GM23248 (cell line): Measurements from ENCODE around the gene GNB1. TPM values are rescaled to one million over a fixed set of nuclear protein-coding genes. Genes with fewer than 3 reads are reported as not detected.
A peak's percentile ranks its signal among the peaks of the same experiment; 100 is the strongest.

Experiments
- DNase-seq: peaks from one replicate; pipeline ENCODE4 v3.0.0-alpha.2; 2015
- H2AFZ ChIP-seq: fragments of 200-600 bp; sonication (generic); 2 replicates; pipeline ENCODE4 v1.6.1; 2016; ENCODE audit warnings: antibody characterized with exemption
- H3F3A ChIP-seq: fragments of 200-600 bp; sonication (generic); 2 replicates; pipeline ENCODE4 v1.6.1; 2016; ENCODE audit warnings: mild to moderate bottlenecking, antibody characterized with exemption, mixed run types; ENCODE audit not compliant: insufficient read depth
- H3K27ac ChIP-seq: fragments of 200-600 bp; sonication (generic); 2 replicates; pipeline ENCODE4 v1.5.1; 2016; ENCODE audit warnings: mild to moderate bottlenecking
- H3K27me3 ChIP-seq: fragments of 200-600 bp; sonication (generic); replicated peaks from 2 replicates; pipeline ENCODE4 v1.6.1; 2016; ENCODE audit warnings: mild to moderate bottlenecking; ENCODE audit not compliant: insufficient read depth
- H3K36me3 ChIP-seq: fragments of 200-600 bp; sonication (generic); 2 replicates; pipeline ENCODE4 v1.6.1; 2016; ENCODE audit warnings: low read depth, mild to moderate bottlenecking
- H3K4me1 ChIP-seq: fragments of 200-600 bp; sonication (generic); 2 replicates; pipeline ENCODE4 v1.6.1; 2016; ENCODE audit warnings: mild to moderate bottlenecking; ENCODE audit not compliant: insufficient read depth
- H3K4me2 ChIP-seq: fragments of 200-600 bp; sonication (generic); one replicate; pipeline ENCODE4 v1.6.1; 2016; ENCODE audit warnings: mild to moderate bottlenecking; ENCODE audit not compliant: unreplicated experiment
- H3K4me3 ChIP-seq: fragments of 200-600 bp; sonication (generic); 2 replicates; pipeline ENCODE4 v1.5.1; 2016; ENCODE audit warnings: mild to moderate bottlenecking
- H3K79me2 ChIP-seq: fragments of 200-600 bp; sonication (generic); 2 replicates; pipeline ENCODE4 v1.6.1; 2016; ENCODE audit warnings: mild to moderate bottlenecking; ENCODE audit not compliant: insufficient read depth
- H3K9ac ChIP-seq: fragments of 200-600 bp; sonication (generic); 2 replicates; pipeline ENCODE4 v1.6.1; 2016; ENCODE audit warnings: mild to moderate bottlenecking
- H3K9me2 ChIP-seq: fragments of 200-600 bp; sonication (generic); 2 replicates; pipeline ENCODE4 v1.6.1; 2016; ENCODE audit warnings: mixed run types, mild to moderate bottlenecking, moderate library complexity; ENCODE audit not compliant: insufficient read depth
- H3K9me3 ChIP-seq: fragments of 200-600 bp; sonication (generic); one replicate; pipeline ENCODE4 v1.6.1; 2017; ENCODE audit warnings: low read depth
- H4K20me1 ChIP-seq: fragments of 200-600 bp; sonication (generic); 2 replicates; pipeline ENCODE4 v1.6.0; 2016; ENCODE audit not compliant: insufficient read depth
- EZH2 ChIP-seq: fragments of 200-600 bp; sonication (generic); IDR thresholded peaks from 2 replicates; pipeline ENCODE4 v1.6.1; 2018; ENCODE audit warnings: antibody characterized with exemption, mild to moderate bottlenecking; ENCODE audit not compliant: insufficient read depth, poor library complexity, severe bottlenecking
- EZH2phosphoT487 ChIP-seq: fragments of 200-600 bp; sonication (generic); IDR thresholded peaks from 2 replicates; pipeline ENCODE4 v1.6.1; 2018; ENCODE audit warnings: antibody characterized with exemption, moderate library complexity, mild to moderate bottlenecking, low read depth; ENCODE audit not compliant: insufficient read depth
- WGBS, 2 experiments: methylation state at CpG; one replicate each; pipeline ENCODE4 v1.1.6; 2015 to 2017; ENCODE audit warnings: low lambda C conversion rate in 2 of 2, low coverage in 1 of 2; ENCODE audit errors: missing lambda C conversion rate in 2 of 2; 5-methylcytosine and 5-hydroxymethylcytosine counted together
- in situ Hi-C: fragments of 300-500 bp; cut with MboI; formaldehyde crosslinking; loops from 2 replicates; pipeline ENCODE4 v1.15.0; 2020
- polyA plus RNA-seq: library from polyadenylated mRNA; unstranded; fragments of >200 nt; fragmentation: Nextera tagmentation; extraction: Ambion mirVana; gene quantifications from 2 replicates; pipeline ENCODE4 v1.2.1, GENCODE V29; 2016
- total RNA-seq: library from RNA; depleted of rRNA; stranded (reverse); fragments of >200 nt; shearing (Covaris generic); gene quantifications from 2 replicates; pipeline ENCODE4 v1.2.3, GENCODE V29; 2014

The GNB1 gene
- total and polyA plus RNA-seq, 2 experiments from 2014 or later = 92.0 to 97.7 TPM

DNA sequence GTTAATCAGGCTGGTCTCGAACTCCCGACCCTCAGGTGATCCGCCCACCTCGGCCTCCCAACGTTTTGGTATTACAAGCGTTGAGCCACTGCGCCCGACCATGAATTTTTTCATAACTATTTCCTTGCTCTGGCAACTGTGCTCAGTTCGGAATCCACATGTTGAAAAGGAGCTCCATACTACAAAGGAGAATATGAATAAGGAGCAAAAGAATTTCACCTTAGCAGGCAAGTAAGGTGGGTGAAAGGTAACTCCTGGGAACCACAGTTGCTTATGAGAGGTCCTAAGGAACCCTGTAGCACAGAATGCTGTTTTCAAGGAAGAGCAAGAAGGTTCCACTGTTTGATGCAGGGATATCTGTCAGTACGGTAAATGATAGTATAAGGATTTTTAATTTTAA lies 82.7 kb downstream of the GNB1 start:
- peaks cover 38% of the 10 kb centered on the region for H3F3A ChIP-seq
- DNase-seq = no peak
- no peaks in the 10 kb centered on the region for H3K27me3 ChIP-seq
- H3K79me2 ChIP-seq = peaks cover 100% of the 10 kb centered on the region
- 92 to 93% methylated on average over 10 of the region's 10 CpGs for WGBS, 2 experiments
- no peak overlapping the region for H3K4me3 ChIP-seq
- no peaks in the 10 kb centered on the region for H4K20me1 ChIP-seq
- H3K9me3 ChIP-seq = no peaks in the 10 kb centered on the region
- TF ChIP-seq EZH2phosphoT487 (no peak), EZH2 (no peak)
- H3K4me2 ChIP-seq = no peak overlapping the region
- no peaks in the 10 kb centered on the region for H3K9me2 ChIP-seq
- H2AFZ ChIP-seq = no peak overlapping the region
- no peak overlapping the region for H3K9ac ChIP-seq
- peaks cover 24% of the 10 kb centered on the region for H3K36me3 ChIP-seq
- in situ Hi-C loops = loop anchor here (10.0 kb wide), 1 partner anchor 97 kb away; no protein-coding TSS in a partner anchor
- no peak overlapping the region for H3K27ac ChIP-seq
- H3K4me1 ChIP-seq = peaks cover 8% of the 10 kb centered on the region

DNA sequence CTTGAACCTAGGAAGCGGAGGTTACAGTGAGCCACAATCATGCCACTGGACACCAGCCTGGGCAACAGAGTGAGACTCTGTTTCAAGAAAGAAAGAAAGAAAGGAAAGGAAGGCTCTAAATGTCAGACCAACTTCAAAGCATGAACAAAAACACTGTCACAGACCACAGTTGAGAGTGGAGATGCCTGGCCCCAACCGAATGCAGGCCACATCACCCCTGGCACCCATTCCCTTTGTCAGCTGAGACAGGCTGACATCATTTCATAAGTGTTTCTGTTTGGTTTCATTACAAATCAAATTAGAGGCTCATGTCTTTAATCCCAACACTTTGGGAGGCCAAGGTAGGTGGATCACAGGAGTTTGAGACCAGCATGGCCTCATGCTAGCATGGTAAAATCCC lies 84.0 kb downstream of the GNB1 start:
- no peak overlapping the region for H3K4me3 ChIP-seq
- peaks cover 38% of the 10 kb centered on the region for H3F3A ChIP-seq
- no peaks in the 10 kb centered on the region for H4K20me1 ChIP-seq
- peaks cover 8% of the 10 kb centered on the region for H3K4me1 ChIP-seq
- no peak overlapping the region for H2AFZ ChIP-seq
- H3K27me3 ChIP-seq = no peaks in the 10 kb centered on the region
- H3K36me3 ChIP-seq = peaks cover 36% of the 10 kb centered on the region
- H3K4me2 ChIP-seq = peak overlapping the region; percentile 11
- peak overlapping the region; percentile 76 for H3K27ac ChIP-seq
- TF ChIP-seq EZH2 = no peak
- TF ChIP-seq EZH2phosphoT487 = no peak
- in situ Hi-C loops = loop anchor here (10.0 kb wide), 1 partner anchor 98 kb away; no protein-coding TSS in a partner anchor
- peak overlapping the region; percentile 41; the same call in 1 of the 2 replicates for H3K9ac ChIP-seq
- DNase-seq = peak; percentile 78
- peaks cover 100% of the 10 kb centered on the region for H3K79me2 ChIP-seq
- WGBS, 2 experiments = 71 to 79% methylated on average over 2 of the region's 2 CpGs
- H3K9me3 ChIP-seq = no peaks in the 10 kb centered on the region
- H3K9me2 ChIP-seq = no peaks in the 10 kb centered on the region

GRCh38 chr1:1804301-1804700 lies 86.6 kb downstream of the GNB1 start:
- H3K27me3 ChIP-seq = no peaks in the 10 kb centered on the region
- no peak for DNase-seq
- no peaks in the 10 kb centered on the region for H3K9me2 ChIP-seq
- H3K36me3 ChIP-seq = peaks cover 45% of the 10 kb centered on the region
- no peak overlapping the region for H3K27ac ChIP-seq
- no peak overlapping the region for H3K4me3 ChIP-seq
- H3K79me2 ChIP-seq = peaks cover 100% of the 10 kb centered on the region
- H2AFZ ChIP-seq = no peak overlapping the region
- 95 to 97% methylated on average over 8 of the region's 8 CpGs for WGBS, 2 experiments
- peaks cover 8% of the 10 kb centered on the region for H3K4me1 ChIP-seq
- H3K9ac ChIP-seq = no peak overlapping the region
- no peaks in the 10 kb centered on the region; the same call in 1 of the 2 replicates for H4K20me1 ChIP-seq
- no peak overlapping the region for H3K4me2 ChIP-seq
- peaks cover 51% of the 10 kb centered on the region for H3F3A ChIP-seq
- H3K9me3 ChIP-seq = no peaks in the 10 kb centered on the region
- TF ChIP-seq EZH2 (no peak), EZH2phosphoT487 (no peak)
- in situ Hi-C loops = loop anchor here (10.0 kb wide), 1 partner anchor 100 kb away; no protein-coding TSS in a partner anchor

DNA sequence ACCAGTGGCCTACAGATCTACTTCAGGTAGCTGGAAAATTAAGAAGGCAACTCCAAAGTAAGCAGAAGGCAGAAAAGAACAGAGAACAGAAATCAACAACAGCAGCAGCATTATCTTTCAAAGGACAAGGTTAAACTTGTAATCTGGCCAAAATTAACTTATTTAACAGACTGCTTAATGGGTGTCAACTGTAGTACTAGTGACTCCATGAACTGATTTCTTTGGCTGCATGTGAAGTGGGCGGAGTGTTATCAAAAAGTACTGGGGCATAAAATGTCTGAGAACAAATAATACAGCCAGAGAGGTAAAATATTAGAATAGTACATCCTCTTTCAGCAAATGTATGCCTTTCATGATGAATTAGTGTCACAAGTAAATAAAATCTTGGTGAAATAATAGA lies 88.0 kb downstream of the GNB1 start:
- peaks cover 8% of the 10 kb centered on the region for H3K4me1 ChIP-seq
- 95 to 96% methylated on average over 1 of the region's 1 CpG for WGBS, 2 experiments
- no peaks in the 10 kb centered on the region for H3K27me3 ChIP-seq
- no peak overlapping the region for H3K27ac ChIP-seq
- no peaks in the 10 kb centered on the region for H3K9me2 ChIP-seq
- H3K4me3 ChIP-seq = no peak overlapping the region
- peaks cover 43% of the 10 kb centered on the region for H3K36me3 ChIP-seq
- no peak overlapping the region for H3K4me2 ChIP-seq
- DNase-seq = no peak
- TF ChIP-seq EZH2phosphoT487 (no peak), EZH2 (no peak)
- no peak overlapping the region for H3K9ac ChIP-seq
- in situ Hi-C loops = loop anchor here (10.0 kb wide), 1 partner anchor 102 kb away; no protein-coding TSS in a partner anchor
- no peaks in the 10 kb centered on the region for H3K9me3 ChIP-seq
- no peak overlapping the region for H2AFZ ChIP-seq
- peaks cover 100% of the 10 kb centered on the region for H3K79me2 ChIP-seq
- no peaks in the 10 kb centered on the region; the same call in 1 of the 2 replicates for H4K20me1 ChIP-seq
- H3F3A ChIP-seq = peaks cover 39% of the 10 kb centered on the region
